ENCODE measurements around the gene MNT.
"Not testable (repeated sequence)": the region's sequence is repeated elsewhere in the genome, so short reads cannot be mapped to it uniquely, and the experiment has no call there.

Gene MNT, protein sequence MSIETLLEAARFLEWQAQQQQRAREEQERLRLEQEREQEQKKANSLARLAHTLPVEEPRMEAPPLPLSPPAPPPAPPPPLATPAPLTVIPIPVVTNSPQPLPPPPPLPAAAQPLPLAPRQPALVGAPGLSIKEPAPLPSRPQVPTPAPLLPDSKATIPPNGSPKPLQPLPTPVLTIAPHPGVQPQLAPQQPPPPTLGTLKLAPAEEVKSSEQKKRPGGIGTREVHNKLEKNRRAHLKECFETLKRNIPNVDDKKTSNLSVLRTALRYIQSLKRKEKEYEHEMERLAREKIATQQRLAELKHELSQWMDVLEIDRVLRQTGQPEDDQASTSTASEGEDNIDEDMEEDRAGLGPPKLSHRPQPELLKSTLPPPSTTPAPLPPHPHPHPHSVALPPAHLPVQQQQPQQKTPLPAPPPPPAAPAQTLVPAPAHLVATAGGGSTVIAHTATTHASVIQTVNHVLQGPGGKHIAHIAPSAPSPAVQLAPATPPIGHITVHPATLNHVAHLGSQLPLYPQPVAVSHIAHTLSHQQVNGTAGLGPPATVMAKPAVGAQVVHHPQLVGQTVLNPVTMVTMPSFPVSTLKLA

DNA sequence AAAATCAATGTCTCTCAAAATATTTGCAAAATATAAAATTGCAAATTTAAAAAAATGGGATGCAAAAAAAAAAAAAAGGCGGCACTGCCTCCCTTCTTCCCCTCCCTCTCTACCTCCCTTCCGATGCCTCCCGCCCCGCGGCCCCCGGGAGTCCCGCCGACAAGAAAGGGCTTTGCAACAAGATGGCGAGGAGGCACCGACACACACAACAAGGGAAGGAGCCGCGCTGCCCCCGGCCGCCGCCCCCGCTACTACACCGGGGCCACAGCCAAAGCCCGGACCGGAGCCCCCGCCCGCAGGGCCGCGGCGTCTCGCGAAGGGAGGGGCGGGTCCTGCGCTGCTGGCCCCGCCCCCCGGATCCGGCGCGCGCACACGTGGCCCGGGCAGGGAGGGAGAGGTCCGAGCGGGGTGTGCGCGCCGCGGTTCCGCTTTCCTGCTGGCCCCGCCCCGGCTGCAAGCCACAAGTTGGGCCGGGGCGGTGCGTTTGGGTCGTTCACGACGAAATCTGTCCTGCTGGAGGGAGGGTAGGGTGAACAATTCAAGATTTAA lies at the start of gene MNT:
Gene MNT (minus strand): TSS at position 184 of the 549 bp plus-strand sequence. CDS start 348 bp downstream, outside the sequence.
- peak; percentile 86 to 94 (median 91) for DNase-seq

DNA sequence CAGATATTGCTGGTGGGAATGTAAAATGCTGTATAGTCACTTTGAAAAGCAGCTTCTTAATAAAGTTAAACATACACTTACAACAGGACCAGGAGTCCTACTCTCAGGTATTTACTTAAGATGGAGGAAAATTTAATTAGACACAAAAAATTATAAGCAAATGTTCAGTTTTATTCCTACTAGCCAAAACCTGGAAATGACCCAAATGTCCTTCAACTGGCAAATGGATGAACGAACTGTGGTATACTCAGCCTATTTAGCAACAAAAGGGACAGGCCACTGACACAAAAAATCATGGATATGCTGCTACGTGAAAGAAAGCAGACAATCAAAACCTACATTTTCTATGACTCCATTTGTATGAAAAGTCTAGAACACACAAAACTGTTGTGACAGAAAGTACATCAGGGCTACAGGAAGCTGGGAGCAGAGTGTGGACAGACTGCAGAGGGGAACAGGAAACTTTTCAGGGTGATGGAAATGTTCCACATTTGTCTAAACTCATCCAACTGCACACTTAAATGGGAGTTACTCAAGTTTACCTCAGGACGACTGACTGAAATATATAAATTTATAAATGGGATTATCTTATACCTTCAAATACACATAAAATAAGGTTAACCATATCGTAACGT lies 49.3 kb upstream of the MNT start:
- no peak for DNase-seq

DNA sequence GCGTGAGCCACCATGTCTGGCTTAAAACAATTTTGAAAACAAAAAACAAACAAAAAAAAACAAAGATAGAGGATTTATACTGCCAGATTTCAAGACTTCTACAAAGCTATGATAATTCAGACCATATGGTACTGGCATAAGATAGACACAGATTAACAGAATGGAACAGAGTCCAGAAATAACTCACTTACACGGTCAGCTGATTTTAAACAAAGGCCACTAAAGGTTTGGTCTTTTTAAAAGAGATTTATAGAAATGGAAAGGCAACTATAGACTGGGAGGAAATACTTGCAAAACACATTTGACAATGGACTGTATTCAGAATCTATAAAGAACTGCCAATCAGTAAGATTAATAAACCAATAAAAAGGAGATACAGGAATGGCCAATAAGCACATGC lies 48.6 kb upstream of the MNT start:
- no peak for DNase-seq

DNA sequence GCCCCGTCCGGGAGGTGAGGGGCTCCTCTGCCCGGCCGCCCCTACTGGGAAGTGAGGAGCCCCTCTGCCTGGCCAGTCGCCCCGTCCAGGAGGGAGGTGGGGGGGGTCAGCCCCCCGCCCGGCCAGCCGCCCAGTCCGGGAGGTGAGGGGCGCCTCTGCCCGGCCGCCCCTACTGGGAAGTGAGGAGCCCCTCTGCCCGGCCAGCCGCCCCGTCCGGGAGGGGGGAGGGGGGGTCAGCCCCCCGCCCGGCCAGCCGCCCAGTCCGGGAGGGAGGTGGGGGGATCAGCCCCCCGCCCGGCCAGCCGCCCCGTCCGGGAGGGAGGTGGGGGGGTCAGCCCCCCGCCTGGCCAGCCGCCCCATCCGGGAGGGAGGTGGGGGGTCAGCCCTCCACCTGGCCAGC lies 46.6 kb upstream of the MNT start:
- not testable (repeated sequence) for DNase-seq

DNA sequence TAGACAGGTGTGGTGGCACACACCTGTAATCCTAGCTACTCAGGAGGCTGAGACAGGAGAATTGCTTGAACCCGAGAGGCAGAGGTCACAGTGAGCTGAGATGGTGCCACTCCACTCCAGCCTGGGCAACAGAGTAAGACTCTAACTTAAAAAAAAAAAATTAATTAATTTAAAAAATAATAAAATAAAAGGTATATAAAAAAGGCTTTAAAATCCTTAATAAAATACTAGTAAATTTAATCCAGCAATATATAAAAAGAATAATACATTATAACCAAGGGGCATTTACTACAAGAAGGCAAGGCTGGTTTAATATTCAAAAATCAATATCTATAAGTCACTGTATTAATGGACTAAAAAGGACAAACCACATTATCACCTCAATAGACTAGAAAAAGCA lies 44.8 kb upstream of the MNT start:
- no peak for DNase-seq

DNA sequence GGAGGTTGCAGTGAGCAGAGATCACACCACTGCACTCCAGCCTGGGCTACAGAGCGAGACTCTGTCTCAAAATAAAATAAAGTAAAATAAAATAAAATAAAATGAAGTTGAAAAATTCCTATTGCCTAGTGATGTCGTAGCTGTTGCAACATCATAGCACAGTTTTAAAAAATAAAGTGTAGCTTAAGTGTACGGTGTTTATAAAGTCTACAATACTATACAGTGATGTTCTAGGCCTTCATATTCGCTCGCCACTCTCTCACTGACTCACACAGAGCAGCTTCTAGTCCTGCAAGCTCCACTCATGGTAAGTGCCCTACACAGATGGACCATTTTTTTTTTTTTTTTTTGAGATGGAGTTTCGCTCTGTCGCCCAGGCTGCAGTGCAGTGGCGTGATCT lies 43.5 kb upstream of the MNT start:
- no peak for DNase-seq

DNA sequence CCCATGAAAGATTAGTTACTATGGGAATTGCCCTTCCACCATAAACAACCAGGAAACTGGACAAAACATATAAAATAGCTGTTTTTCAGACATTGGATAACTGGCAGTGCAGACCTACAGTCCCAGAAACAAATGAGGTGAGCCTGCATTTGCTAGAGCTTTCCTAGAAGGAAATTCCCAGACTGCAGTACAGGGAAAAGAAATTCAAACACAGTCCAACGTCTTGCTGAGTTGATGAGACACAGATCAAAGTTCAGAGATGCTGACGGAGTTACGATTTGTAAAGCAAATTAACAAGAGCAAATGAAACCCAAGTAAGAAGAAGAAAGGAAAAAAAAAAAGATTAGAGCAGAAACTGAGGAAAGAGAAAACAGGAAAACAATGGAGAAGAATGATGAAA lies 41.3 kb upstream of the MNT start:
- no peak for DNase-seq

DNA sequence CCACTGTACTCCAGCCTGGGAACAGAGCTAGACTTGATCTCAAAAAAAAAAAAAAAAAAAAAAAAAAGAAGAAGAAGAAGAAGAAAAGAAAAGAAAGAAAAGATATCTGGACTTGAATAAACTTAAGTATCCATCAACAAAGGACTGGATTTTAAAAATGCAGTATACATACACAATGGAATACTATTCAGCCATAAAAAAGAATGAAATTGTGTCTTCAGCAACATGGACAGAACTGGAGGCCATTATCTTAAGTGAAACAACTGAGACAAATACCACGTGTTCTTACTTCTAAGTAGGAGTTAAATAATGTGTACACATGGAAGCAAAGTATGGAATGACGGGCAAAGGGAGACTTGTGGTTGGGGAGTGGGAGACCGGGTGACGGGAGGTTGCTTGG lies 40.1 kb upstream of the MNT start:
- DNase-seq: no peak

DNA sequence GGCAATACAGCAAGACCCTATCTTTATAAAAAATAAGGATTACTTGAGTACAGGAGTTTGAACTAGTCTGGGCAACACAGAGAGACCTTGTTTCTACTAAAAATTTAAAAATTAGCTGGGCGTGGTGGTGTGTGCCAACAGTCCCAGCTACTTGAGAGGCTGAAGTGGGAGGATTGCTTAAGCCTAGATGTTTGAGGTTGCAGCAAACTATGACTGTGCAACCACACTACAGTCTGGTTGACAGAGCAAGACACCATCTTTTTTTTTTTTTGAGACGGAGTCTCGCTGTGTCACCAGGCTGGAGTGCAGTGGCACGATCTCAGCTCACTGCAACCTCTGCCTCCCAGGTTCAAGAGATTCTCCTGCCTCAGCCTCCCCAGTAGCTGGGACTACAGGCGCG lies 39.1 kb upstream of the MNT start:
- DNase-seq: not testable (repeated sequence)

DNA sequence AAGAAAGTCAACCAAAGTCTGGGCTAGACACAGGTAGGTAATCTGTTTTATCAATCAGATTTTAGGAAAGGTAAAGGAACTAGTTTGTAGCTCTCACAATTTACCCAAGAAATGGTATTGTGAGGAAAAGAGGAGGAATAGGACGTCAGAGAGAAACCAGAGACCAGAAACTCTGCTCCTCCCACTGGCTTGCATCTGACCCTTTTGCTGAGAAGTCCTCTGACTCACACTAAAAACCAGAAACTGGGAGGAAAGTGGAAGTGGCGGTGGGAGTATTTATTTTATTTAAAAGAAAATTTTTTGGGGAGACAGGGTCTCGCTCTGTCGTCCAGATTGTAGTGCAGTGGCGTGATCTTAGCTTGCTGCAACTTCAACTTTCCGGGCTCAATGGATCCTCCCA lies 38.0 kb upstream of the MNT start:
- no peak for DNase-seq

DNA sequence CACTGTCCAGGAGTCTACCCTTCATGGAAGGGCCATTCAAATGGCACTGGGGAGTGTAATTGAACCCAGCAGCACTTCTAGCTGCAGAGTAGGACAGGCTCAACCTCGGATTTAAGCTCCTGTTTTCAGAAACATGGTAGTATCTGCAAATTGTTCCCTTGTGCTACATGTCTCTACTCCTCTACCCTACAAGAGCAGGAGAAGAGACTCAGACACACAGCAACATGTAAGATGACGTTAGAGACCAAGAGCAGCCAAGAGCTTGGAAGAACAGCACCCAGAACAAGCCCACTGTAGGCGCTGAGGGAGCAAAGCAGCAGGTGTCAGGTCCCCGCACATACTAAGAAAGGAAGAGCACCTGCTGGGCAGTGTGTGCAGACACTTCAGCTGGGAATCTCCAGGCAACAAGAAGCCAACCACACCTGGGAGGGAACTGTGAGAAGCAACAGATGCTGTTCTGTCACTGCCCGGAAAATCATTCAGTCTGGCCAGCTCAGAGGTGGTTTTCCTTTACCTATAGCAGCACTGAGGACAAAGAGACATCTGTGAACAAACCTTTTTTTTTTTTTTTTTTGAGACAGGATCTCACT lies 35.6 kb upstream of the MNT start:
- DNase-seq: peak; percentile 73 to 94 (median 89)

DNA sequence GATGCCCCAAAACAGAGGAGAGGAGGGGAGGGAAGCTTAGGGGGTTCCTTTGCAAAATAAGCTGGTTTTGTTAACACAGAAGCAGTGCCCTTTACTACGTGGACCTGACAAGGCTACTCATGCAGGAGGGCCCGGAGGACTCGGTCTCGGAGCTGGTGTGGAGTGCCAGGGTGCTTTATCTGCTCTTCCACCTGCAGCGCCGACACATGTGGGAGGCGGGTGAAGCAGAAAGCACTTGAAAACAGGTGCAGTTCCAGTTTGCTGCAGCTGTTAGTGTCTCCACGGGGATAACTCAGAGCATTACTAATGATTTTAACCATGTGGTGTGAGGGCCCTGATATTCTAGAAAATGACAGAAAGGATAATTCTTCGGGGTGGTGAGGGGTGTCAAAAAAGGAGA lies 35.0 kb upstream of the MNT start:
- DNase-seq: peak; percentile 75 to 93 (median 86)

DNA sequence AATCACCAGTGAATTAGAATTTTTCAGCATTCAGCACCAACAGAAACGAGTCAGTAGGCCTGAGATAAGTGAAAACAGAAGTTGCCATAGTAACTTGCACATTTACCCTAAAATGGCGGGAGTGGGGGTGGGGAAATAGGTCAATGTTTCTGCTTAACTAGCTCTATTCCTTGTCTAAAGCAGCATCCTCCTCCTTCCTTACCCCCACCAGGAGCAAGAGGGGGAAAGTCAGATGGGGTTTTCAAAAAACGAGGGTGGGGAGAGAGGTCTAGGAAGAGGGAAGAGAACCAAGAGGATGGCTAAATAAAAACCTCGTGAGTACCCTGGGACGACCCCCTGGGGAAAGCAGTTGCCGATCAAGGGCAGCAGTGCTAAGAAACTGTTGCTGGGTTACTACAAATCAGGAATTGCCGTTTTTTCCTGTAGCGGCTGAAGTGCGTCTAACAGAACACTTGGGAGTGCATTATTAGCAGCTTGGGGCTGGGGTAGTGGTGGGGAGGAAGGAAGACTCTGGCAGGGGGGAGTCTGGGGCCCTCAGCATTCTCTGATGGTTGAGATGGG lies 34.4 kb upstream of the MNT start:
- DNase-seq: peak; percentile 74 to 92 (median 89)

DNA sequence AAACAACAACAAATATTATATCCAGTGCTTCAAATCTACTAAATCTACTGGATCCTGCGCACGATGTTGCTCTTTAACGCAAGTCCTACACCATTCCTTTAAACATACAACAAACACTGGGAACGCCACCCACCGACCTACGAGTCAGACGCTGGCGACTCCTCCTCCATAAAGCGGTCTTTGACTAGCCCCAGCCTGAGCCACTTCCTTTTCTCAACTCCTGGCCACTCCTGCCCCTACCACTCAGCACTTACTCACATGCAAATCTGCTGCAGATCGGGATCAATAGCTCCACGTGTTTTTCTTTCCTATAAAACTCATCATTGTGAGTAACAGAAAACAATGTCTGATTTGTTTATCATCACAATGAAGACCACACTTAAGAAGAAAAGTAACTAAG lies 32.8 kb upstream of the MNT start:
- no peak for DNase-seq

DNA sequence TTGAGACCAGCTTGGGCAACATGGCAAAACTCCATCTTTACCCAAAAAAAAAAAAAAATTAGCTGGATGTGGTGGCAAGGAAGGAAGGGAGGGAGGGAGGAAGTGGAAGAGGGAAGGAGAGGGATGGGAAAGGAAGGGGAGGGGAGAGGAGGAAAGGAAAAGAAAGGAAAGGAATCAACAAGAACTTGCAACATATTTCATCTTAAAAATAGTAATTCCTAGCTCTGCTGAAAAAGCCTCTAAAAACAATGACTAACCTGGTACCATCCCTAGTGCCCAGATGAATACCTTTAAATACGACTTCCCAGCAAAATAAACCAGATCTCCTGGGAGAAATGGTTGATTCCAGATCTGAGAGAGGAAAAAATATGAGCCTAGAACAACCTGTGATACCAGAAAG lies 27.1 kb upstream of the MNT start:
- DNase-seq: no peak

DNA sequence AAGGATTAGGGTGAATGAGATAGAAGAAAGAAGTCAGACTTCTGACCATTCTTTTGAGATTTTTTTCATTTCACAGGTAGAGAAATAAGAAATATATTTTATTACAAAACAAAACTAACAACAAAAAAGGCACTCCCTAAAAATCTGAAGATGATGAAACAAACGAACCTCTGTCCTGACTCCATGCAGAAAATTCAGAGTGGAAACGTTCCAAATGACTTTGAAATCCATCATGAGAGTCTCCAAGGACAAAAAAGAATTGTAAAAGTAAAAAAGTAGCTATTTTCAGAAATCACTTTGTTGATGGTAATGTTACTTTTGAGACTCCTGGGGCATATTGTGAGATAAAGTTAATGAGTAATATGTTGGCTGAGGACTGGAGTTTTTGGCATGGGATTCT lies 26.4 kb upstream of the MNT start:
- DNase-seq: no peak

DNA sequence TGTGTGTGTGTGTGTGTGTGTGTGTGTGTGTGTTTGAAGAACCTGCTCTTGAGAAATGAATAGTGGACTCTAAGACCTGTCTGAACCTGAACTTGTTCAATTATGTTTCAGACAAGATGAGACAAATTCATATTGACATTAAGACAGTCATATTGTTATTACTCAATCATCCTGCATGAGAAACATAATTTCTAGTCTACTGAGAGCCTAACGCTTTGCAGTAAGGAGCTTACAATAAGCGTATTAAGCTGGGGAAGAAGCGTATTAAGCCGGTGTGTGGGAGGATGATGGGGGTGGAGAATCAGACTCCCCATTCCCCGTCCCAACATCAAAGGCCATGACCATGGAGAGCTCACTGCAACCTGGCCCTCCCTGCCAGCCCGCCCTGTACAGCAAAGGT lies 22.4 kb upstream of the MNT start:
- DNase-seq: peak in 2 of 3 experiments; percentile 29 to 56

DNA sequence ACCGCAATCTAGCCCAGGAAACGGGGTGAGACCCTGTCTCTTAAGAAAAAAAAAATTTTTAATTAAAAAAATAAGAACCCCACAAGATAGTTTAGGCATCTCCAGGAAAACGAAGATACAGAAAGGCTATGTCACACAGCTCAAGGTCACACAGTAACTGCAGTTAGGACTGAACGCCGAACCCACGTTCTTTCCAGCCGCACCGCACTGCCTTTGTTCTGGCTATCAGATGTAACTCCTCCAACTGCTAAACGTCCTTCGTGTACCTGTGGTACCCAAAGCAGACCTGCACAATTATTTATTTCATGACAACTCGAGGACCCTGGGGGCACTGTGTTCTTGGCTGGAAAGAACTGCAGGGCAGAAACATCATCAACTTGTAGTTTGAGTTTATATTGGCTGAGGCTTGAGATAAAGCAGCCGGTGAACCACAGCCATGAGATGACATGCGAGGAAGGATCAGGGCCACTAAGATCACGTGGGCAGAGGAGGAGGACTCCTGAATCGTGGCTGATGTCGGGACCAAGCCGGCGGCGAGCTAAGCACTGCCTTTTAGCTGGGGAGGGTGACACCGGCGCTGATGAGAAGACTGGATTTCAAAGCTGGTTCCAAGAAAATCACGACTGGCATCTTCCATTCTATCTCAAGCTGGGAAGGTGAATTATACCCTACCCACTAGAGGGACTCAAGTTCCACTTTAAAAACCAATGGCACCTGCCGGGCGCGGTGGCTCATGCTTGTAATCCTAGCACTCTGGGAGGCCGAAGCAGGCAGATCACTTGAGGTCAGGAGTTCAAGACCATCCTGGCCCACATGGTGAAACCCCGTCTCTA lies 20.7 kb upstream of the MNT start:
- peak; percentile 12 to 69 (median 55) for DNase-seq

DNA sequence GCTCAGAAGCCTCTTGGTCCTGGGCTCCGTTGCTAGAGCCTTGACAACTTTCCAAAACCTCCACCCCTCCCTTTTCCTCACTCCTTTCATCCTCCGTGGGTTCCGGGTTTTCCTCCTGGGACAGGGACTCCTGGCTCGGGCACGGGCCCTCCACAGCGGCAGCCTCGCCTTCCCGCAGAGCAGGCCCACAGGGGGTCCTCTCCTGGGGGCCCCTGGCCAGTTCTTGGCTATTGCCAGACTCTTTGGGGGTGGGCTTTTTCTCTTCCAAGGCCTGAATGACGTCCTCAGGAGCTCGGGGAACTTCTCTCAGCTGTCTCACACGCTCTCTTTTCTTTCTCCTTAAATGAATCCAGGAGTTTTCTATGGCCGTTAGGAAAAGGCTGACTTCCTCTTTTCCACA lies 19.3 kb upstream of the MNT start:
- no peak for DNase-seq

DNA sequence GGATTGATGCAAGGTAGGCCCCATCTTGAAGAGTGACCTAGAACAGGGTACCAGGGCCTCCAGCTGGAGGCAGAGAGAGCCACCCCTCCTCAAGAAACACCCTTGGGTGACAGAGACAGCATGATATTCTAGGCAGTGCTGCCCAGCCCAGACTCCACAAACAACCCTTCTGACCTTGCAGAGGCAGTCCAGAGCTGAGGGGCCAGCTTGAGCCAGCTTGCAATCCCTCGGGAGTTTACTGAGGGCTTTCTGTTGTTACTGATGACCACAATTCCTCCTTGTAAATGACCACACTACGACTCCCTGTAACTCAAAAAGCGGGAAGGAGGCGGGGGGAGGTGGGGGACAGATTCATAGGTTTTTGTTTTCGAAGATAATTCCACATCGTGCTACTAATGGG lies 18.6 kb upstream of the MNT start:
- no peak for DNase-seq

DNA sequence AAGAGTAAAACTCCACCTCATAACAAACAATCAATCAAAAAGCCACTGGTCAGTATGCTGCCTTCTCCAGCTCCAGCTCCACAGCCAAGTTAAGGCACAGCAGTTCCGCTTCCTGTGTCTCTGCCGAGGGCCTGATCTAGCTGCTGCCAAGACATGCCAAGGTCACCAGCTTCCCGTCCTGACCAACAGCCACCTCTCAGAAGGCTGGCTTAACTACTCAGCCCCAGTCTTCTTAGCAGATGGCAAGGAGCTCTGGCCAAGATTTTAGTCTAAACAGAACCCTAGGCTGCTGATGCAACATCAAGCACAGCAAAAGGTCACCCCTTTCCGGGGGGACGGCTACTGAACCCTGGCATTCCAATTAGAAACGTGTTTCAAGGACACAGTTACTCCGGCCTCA lies 17.7 kb upstream of the MNT start:
- no peak for DNase-seq
